HCT116 (cell line): ENCODE measurements around the gene CES4A. TPM values are rescaled to one million over a fixed set of nuclear protein-coding genes. Genes with fewer than 3 reads are reported as not detected.

Experiments used
- ATAC-seq: fragments of 200-7000 bp; cut with Tn5 transposase; 2 replicates; pipeline ENCODE4 v1.9.1; 2020; ENCODE audit warnings: mild to moderate bottlenecking, moderate library complexity
- BruUV-seq: library from RNA; stranded (reverse); fragments of 400-500 nt; replicated peaks from 2 replicates; lab custom pipeline; 2021; lab: Mats Ljungman, UMichigan
- CTCF ChIA-PET: fragments of 300-600 bp; sonication (Branson Sonifier 250); formaldehyde crosslinking; loops from one replicate; lab custom pipeline; 2021; ENCODE audit warnings: antibody characterized with exemption; lab: Charles Lee
- POLR2A ChIA-PET: fragments of 300-600, 350-600 bp; sonication (Branson Sonifier 250); formaldehyde crosslinking; loops from one replicate; lab custom pipeline; 2021; ENCODE audit warnings: antibody characterized with exemption; lab: Charles Lee
- RAD21 ChIA-PET, 2 experiments: fragments of 300-600 bp; sonication (Branson Sonifier 250); formaldehyde crosslinking; loops; one replicate each; lab custom pipeline; 2023; ENCODE audit warnings: low total read pairs in 2 of 2; ENCODE audit not compliant: uncharacterized antibody in 2 of 2, unreplicated experiment in 2 of 2, low non-redundant PET in 1 of 2; lab: Charles Lee
- DNase-seq: peaks from one replicate; pipeline ENCODE4 v3.0.0-alpha.2; 2010; ENCODE audit warnings: low read depth, low spot score
- H2AFZ ChIP-seq: fragments of 200-600 bp; shearing (Covaris generic), sonication (generic); 2 replicates; pipeline ENCODE4 v1.6.1; 2017; ENCODE audit warnings: low read depth, mixed run types, mixed read lengths, antibody characterized with exemption, low read length; ENCODE audit not compliant: poor library complexity, severe bottlenecking
- H3K27ac ChIP-seq: 2 replicates; pipeline ENCODE4 v1.5.1; 2012; ENCODE audit warnings: low read depth, low read length
- H3K27me3 ChIP-seq: fragments of 200-600 bp; sonication (generic); 2 replicates; pipeline ENCODE4 v1.6.1; 2016; ENCODE audit warnings: mixed run types, low read length, mixed read lengths; ENCODE audit not compliant: insufficient read depth
- H3K36me3 ChIP-seq, 2 experiments: fragments of 200-500 bp in 1 of 2; fragments of 200-600 bp in 1 of 2; sonication (Bioruptor generic) in 1 of 2; sonication (generic) in 1 of 2; 2 replicates each; pipeline versions ENCODE4 v1.5.1 to v1.6.1; 2014 to 2016; ENCODE audit warnings: low read length in 2 of 2, inconsistent platforms in 1 of 2, mixed read lengths in 1 of 2, mixed run types in 1 of 2; ENCODE audit not compliant: insufficient read depth in 2 of 2, control insufficient read depth in 1 of 2
- H3K4me1 ChIP-seq, 2 experiments: fragments of 200-600 bp in 1 of 2; sonication (generic) in 1 of 2; 2 replicates each; pipeline versions ENCODE4 v1.5.1 to v1.6.1; 2012 to 2017; ENCODE audit warnings: low read length in 2 of 2, inconsistent platforms in 1 of 2, mild to moderate bottlenecking in 1 of 2, mixed read lengths in 1 of 2, mixed run types in 1 of 2, moderate library complexity in 1 of 2; ENCODE audit not compliant: insufficient read depth in 2 of 2, control insufficient read depth in 1 of 2
- H3K4me2 ChIP-seq: fragments of 200-600 bp; sonication (generic); 2 replicates; pipeline ENCODE4 v1.6.1; 2017; ENCODE audit warnings: mixed run types, low read length, mixed read lengths
- H3K4me3 ChIP-seq, 2 experiments: fragments of 200-600 bp in 1 of 2; sonication (generic) in 1 of 2; replicated peaks in 1 of 2; 2 replicates each; pipeline ENCODE4 v1.5.1; 2011 to 2016; ENCODE audit warnings: low read length in 2 of 2, control low read depth in 1 of 2, low read depth in 1 of 2, mild to moderate bottlenecking in 1 of 2, mixed read lengths in 1 of 2, mixed run types in 1 of 2
- H3K79me2 ChIP-seq: fragments of 200-600 bp; sonication (generic); 2 replicates; pipeline ENCODE4 v1.6.1; 2017; ENCODE audit warnings: mild to moderate bottlenecking, mixed run types, low read length, moderate library complexity, mixed read lengths; ENCODE audit not compliant: insufficient read depth
- H3K9ac ChIP-seq: fragments of 200-600 bp; sonication (generic); 2 replicates; pipeline ENCODE4 v1.6.1; 2016; ENCODE audit warnings: low read length, mixed read lengths
- H3K9me2 ChIP-seq: fragments of 200-600 bp; sonication (generic), shearing (Covaris generic); 2 replicates; pipeline ENCODE4 v1.6.1; 2017; ENCODE audit warnings: mixed run types, mild to moderate bottlenecking, moderate library complexity; ENCODE audit not compliant: insufficient read depth
- H3K9me3 ChIP-seq, 2 experiments: fragments of 200-500 bp in 1 of 2; fragments of 200-600 bp in 1 of 2; sonication (Bioruptor generic) in 1 of 2; sonication (generic) in 1 of 2; 2 replicates each; pipeline ENCODE4 v1.6.1; 2014 to 2017; ENCODE audit warnings: low read length in 2 of 2, mixed read lengths in 2 of 2, inconsistent platforms in 1 of 2, low read depth in 1 of 2, mild to moderate bottlenecking in 1 of 2, mixed run types in 1 of 2, moderate library complexity in 1 of 2; ENCODE audit not compliant: control insufficient read depth in 1 of 2, insufficient read depth in 1 of 2
- H4K20me1 ChIP-seq: fragments of 200-600 bp; sonication (generic), shearing (Covaris generic); 2 replicates; pipeline ENCODE4 v1.6.1; 2017; ENCODE audit warnings: mixed run types, mild to moderate bottlenecking, moderate library complexity; ENCODE audit not compliant: insufficient read depth
- CEBPB ChIP-seq: IDR thresholded peaks from 2 replicates; pipeline ENCODE4 v1.6.1; 2012; ENCODE audit warnings: low read depth
- EGR1 ChIP-seq: IDR thresholded peaks from 2 replicates; pipeline ENCODE4 v1.6.1; 2012; ENCODE audit warnings: low read depth
- JUND ChIP-seq: IDR thresholded peaks from 2 replicates; pipeline ENCODE4 v1.6.1; 2012
- SIN3A ChIP-seq: IDR thresholded peaks from 2 replicates; pipeline ENCODE4 v1.6.1; 2012; ENCODE audit warnings: low read depth
- SRF ChIP-seq: IDR thresholded peaks from 2 replicates; pipeline ENCODE4 v1.6.1; 2012; ENCODE audit warnings: low read depth
- TCF7L2 ChIP-seq: IDR thresholded peaks from 2 replicates; pipeline ENCODE4 v1.7.0; 2011; ENCODE audit warnings: borderline replicate concordance, inconsistent platforms; ENCODE audit not compliant: insufficient read depth, insufficient read length; ENCODE audit errors: extremely low read depth
- intact Hi-C: fragments of 100-400 bp; cut with micrococcal nuclease; formaldehyde crosslinking; loops from 2 replicates; pipeline ENCODE4 v1.10.0; 2022
- total RNA-seq: library from RNA; stranded (reverse); gene quantifications from one replicate; pipeline ENCODE4 v1.2.1, GENCODE V29; 2021; ENCODE audit not compliant: unreplicated experiment
- TF ChIP-seq, protein P1 (sequence below): IDR thresholded peaks from 2 replicates; pipeline ENCODE4 v1.6.1; 2012
- TF ChIP-seq, protein P2 (sequence below), 3 experiments: fragments of 200-600 bp in 1 of 3; sonication (generic) in 1 of 3; IDR thresholded peaks in 2 of 3; conservative IDR thresholded peaks in 1 of 3; 2 replicates each; pipeline ENCODE4 v1.5.1; 2012 to 2017; ENCODE audit warnings: low read depth in 2 of 3, low read length in 2 of 3, antibody characterized with exemption in 1 of 3, borderline replicate concordance in 1 of 3, control low read depth in 1 of 3, mild to moderate bottlenecking in 1 of 3, mixed read lengths in 1 of 3, mixed run types in 1 of 3, moderate library complexity in 1 of 3; ENCODE audit not compliant: insufficient read depth in 1 of 3
- TF ChIP-seq, protein P3 (sequence below): IDR thresholded peaks from 2 replicates; pipeline ENCODE4 v1.6.1; 2011; ENCODE audit warnings: mild to moderate bottlenecking, low read length, moderate library complexity; ENCODE audit not compliant: insufficient replicate concordance; ENCODE audit errors: extremely low read depth
- TF ChIP-seq, protein P4 (sequence below): IDR thresholded peaks from 2 replicates; pipeline ENCODE4 v1.6.1; 2012

Gene CES4A
- total RNA-seq, 1 experiment from 2014 or later, result not detected

DNA sequence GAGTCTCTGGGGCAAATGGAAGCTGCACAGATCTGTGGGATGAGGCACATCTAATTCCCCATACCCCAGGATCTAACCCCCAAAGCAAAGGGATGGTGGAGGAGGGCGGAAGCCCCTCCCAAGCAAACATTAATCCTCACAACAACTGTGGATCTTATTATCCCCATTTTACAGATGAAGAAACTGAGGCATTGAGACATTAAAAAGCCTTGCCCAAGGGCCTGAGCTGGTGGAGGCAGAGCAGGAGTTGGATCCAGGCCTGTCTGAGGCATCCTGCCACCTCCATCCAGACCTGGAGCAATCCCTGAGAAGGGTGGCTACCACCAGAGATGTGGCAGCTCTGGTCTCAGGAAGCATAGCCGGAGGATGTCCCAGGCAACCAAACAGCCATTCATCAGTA, 22.9 kb downstream of the CES4A start:
- ChIA-PET CTCF (interaction anchor here (1.2 kb wide), 1 partner anchor 144 kb away, joined by 3 read pairs; no protein-coding TSS in a partner anchor), RAD21 (no interaction called here)
- H3K27ac ChIP-seq, result no peak overlapping the region
- H3K79me2 ChIP-seq, result no peaks in the 10 kb centered on the region
- no peaks in the 10 kb centered on the region for H3K36me3 ChIP-seq
- H3K9me3 ChIP-seq, result no peaks in the 10 kb centered on the region
- H2AFZ ChIP-seq, result no peak overlapping the region
- intact Hi-C loops, result no loop called here
- TF ChIP-seq, protein P1, sequence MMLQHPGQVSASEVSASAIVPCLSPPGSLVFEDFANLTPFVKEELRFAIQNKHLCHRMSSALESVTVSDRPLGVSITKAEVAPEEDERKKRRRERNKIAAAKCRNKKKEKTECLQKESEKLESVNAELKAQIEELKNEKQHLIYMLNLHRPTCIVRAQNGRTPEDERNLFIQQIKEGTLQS, result no peak
- TF ChIP-seq SIN3A, result no peak
- TF ChIP-seq CEBPB, result no peak
- TF ChIP-seq, protein P2, sequence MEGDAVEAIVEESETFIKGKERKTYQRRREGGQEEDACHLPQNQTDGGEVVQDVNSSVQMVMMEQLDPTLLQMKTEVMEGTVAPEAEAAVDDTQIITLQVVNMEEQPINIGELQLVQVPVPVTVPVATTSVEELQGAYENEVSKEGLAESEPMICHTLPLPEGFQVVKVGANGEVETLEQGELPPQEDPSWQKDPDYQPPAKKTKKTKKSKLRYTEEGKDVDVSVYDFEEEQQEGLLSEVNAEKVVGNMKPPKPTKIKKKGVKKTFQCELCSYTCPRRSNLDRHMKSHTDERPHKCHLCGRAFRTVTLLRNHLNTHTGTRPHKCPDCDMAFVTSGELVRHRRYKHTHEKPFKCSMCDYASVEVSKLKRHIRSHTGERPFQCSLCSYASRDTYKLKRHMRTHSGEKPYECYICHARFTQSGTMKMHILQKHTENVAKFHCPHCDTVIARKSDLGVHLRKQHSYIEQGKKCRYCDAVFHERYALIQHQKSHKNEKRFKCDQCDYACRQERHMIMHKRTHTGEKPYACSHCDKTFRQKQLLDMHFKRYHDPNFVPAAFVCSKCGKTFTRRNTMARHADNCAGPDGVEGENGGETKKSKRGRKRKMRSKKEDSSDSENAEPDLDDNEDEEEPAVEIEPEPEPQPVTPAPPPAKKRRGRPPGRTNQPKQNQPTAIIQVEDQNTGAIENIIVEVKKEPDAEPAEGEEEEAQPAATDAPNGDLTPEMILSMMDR (IDR thresholded peaks at IDR 0.05 in 2 of 3, conservative IDR thresholded peaks at IDR 0.05 in 1 of 3; ENCODE audit: borderline replicate concordance in 1 of 3, insufficient read depth in 1 of 3, low read depth in 2 of 3, low read length in 2 of 3), result no peak
- no peak for TF ChIP-seq JUND
- no peak for TF ChIP-seq TCF7L2
- TF ChIP-seq EGR1, result no peak
- TF ChIP-seq SRF, result no peak
- TF ChIP-seq, protein P3, sequence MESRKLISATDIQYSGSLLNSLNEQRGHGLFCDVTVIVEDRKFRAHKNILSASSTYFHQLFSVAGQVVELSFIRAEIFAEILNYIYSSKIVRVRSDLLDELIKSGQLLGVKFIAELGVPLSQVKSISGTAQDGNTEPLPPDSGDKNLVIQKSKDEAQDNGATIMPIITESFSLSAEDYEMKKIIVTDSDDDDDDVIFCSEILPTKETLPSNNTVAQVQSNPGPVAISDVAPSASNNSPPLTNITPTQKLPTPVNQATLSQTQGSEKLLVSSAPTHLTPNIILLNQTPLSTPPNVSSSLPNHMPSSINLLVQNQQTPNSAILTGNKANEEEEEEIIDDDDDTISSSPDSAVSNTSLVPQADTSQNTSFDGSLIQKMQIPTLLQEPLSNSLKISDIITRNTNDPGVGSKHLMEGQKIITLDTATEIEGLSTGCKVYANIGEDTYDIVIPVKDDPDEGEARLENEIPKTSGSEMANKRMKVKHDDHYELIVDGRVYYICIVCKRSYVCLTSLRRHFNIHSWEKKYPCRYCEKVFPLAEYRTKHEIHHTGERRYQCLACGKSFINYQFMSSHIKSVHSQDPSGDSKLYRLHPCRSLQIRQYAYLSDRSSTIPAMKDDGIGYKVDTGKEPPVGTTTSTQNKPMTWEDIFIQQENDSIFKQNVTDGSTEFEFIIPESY, result no peak
- TF ChIP-seq, protein P4, sequence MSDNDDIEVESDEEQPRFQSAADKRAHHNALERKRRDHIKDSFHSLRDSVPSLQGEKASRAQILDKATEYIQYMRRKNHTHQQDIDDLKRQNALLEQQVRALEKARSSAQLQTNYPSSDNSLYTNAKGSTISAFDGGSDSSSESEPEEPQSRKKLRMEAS, result no peak
- TF ChIP-seq, all 23 proteins: peak for 0
- H3K4me1 ChIP-seq, result peaks cover 30 to 36% of the 10 kb centered on the region in 2 experiments
- H3K9ac ChIP-seq, result no peak overlapping the region
- H3K4me3 ChIP-seq, result no peak overlapping the region
- H3K4me2 ChIP-seq, result no peak overlapping the region
- H3K9me2 ChIP-seq, result no peaks in the 10 kb centered on the region
- BruUV-seq, result no TSS peak
- H3K27me3 ChIP-seq, result no peaks in the 10 kb centered on the region
- POLR2A ChIA-PET, result no interaction called here
- H4K20me1 ChIP-seq, result no peaks in the 10 kb centered on the region
- no peak for DNase-seq
- ATAC-seq, result no peak
